Body of pancreas (tissue), 4 donors: ENCODE results near the gene PSMA2. TPM values are rescaled to one million over a fixed set of nuclear protein-coding genes. Genes with fewer than 3 reads are reported as not detected.

ENCODE experiments used
- ATAC-seq: fragments of 150-250 bp; one replicate; pipeline ENCODE4 v1.9.1; 2016
- DNase-seq, 4 donors: peaks; one replicate each; pipeline ENCODE4 v3.0.0-alpha.2; 2019
- H3K27ac ChIP-seq, 4 donors: fragments of 200-600 bp; sonication (generic); 1 replicate in 3 of 4; 2 replicates in 1 of 4; pipeline versions ENCODE4 v1.5.1 to v1.6.1; 2016 to 2019; ENCODE audit warnings: mild to moderate bottlenecking in 1 of 4, mixed read lengths in 1 of 4, moderate library complexity in 1 of 4
- H3K27me3 ChIP-seq, 2 donors: fragments of 200-600 bp; sonication (generic); one replicate each; pipeline ENCODE4 v1.6.0; 2016; ENCODE audit warnings: mild to moderate bottlenecking in 1 of 2
- H3K36me3 ChIP-seq, 2 donors: fragments of 200-600 bp; sonication (generic); replicated peaks in 1 of 2; 2 replicates each; pipeline ENCODE4 v1.5.1; 2016; ENCODE audit warnings: low read depth in 2 of 2; ENCODE audit not compliant: insufficient read depth in 1 of 2
- H3K4me1 ChIP-seq: fragments of 200-600 bp; sonication (generic); one replicate; pipeline ENCODE4 v1.6.0; 2016
- H3K4me3 ChIP-seq, 2 donors: fragments of 200-600 bp; sonication (generic); 1 replicate in 1 of 2; 2 replicates in 1 of 2; pipeline ENCODE4 v1.5.1; 2016 to 2019
- H3K9me3 ChIP-seq, 3 donors: fragments of 200-600 bp; sonication (generic); 1 replicate in 2 of 3; 2 replicates in 1 of 3; pipeline ENCODE4 v1.5.1; 2016
- CTCF ChIP-seq, 7 experiments: fragments of 450-650 bp in 4 of 7; fragments of 200-600 bp in 3 of 7; sonication (generic) in 3 of 7; IDR thresholded peaks; one replicate each; pipeline ENCODE4 v1.5.1; 2016 to 2019; ENCODE audit warnings: antibody characterized with exemption in 7 of 7
- POLR2A ChIP-seq, 3 donors: fragments of 450-650 bp; IDR thresholded peaks; one replicate each; pipeline ENCODE4 v1.6.1; 2016; ENCODE audit warnings: antibody characterized with exemption in 3 of 3, mild to moderate bottlenecking in 2 of 3
- WGBS, 2 donors: methylation state at CpG; one replicate each; pipeline ENCODE4 v1.1.5; 2017; 5-methylcytosine and 5-hydroxymethylcytosine counted together
- intact Hi-C: fragments of 100-400 bp; cut with DNase I; formaldehyde crosslinking; loops from one replicate; pipeline ENCODE4 v1.15.1; 2023
- total RNA-seq, 2 donors: library from RNA; depleted of rRNA; stranded (reverse); fragments of >200 nt; gene quantifications; one replicate each; pipeline ENCODE4 v1.1.0, GENCODE V29; 2016

The PSMA2 gene
- total RNA-seq, 2 donors from 2014 or later = 28.0 to 32.7 TPM

- intact Hi-C loops = no loop called here
- no peak for TF ChIP-seq CTCF (IDR thresholded peaks at IDR 0.05)
- no peak for TF ChIP-seq POLR2A (IDR thresholded peaks at IDR 0.05)
- H3K36me3 ChIP-seq = peaks cover 0 to 24% of the 10 kb centered on the region in 2 donors
- no peak overlapping the region for H3K27ac ChIP-seq
- no peaks in the 10 kb centered on the region for H3K27me3 ChIP-seq
- no peaks in the 10 kb centered on the region for H3K9me3 ChIP-seq
- DNase-seq (no peak), ATAC-seq (no peak)
- H3K4me1 ChIP-seq = no peaks in the 10 kb centered on the region
- H3K4me3 ChIP-seq = no peak overlapping the region
- 85 to 90% methylated on average over 3 of the region's 3 CpGs for WGBS, 2 donors
These were observed 9.8 kb downstream of the PSMA2 start for GRCh38 chr7:42922017-42922753.

GRCh38 chr7:42915356-42915755 is 16.6 kb downstream of the PSMA2 start:
- Histone ChIP-seq H3K4me3 (no peak overlapping the region), H3K9me3 (no peaks in the 10 kb centered on the region), H3K4me1 (peaks cover 17% of the 10 kb centered on the region), H3K27ac (no peak overlapping the region), H3K27me3 (no peaks in the 10 kb centered on the region), H3K36me3 (peaks cover 0 to 14% of the 10 kb centered on the region in 2 donors)
- intact Hi-C loops = no loop called here
- TF ChIP-seq POLR2A (IDR thresholded peaks at IDR 0.05) = no peak
- TF ChIP-seq CTCF (IDR thresholded peaks at IDR 0.05) = no peak
- 58 to 60% methylated on average over 1 of the region's 1 CpG for WGBS, 2 donors
- no peak for ATAC-seq
- no peak for DNase-seq

GRCh38 chr7:42914421-42915045 is 17.4 kb downstream of the PSMA2 start:
- no peak overlapping the region for H3K4me3 ChIP-seq
- TF ChIP-seq POLR2A (IDR thresholded peaks at IDR 0.05) = no peak
- no peak for TF ChIP-seq CTCF (IDR thresholded peaks at IDR 0.05)
- no peaks in the 10 kb centered on the region for H3K27me3 ChIP-seq
- DNase-seq (no peak), ATAC-seq (no peak)
- peaks cover 0 to 10% of the 10 kb centered on the region in 2 donors for H3K36me3 ChIP-seq
- H3K27ac ChIP-seq = peak overlapping the region in 1 of 4 donors; percentile 26
- 51 to 61% methylated on average over 4 to 5 of the region's 5 CpGs for WGBS, 2 donors
- peaks cover 25% of the 10 kb centered on the region for H3K4me1 ChIP-seq
- no peaks in the 10 kb centered on the region for H3K9me3 ChIP-seq
- intact Hi-C loops = no loop called here

- Histone ChIP-seq H3K27ac (peak overlapping the region in 1 of 4 donors; percentile 15), H3K36me3 (peaks cover 0 to 8% of the 10 kb centered on the region in 2 donors), H3K9me3 (no peaks in the 10 kb centered on the region), H3K4me1 (peaks cover 31% of the 10 kb centered on the region), H3K4me3 (no peak overlapping the region), H3K27me3 (no peaks in the 10 kb centered on the region)
- no peak for TF ChIP-seq CTCF (IDR thresholded peaks at IDR 0.05)
- no peak for TF ChIP-seq POLR2A (IDR thresholded peaks at IDR 0.05)
- DNase-seq (no peak), ATAC-seq (no peak)
- WGBS, 2 donors = 74 to 79% methylated on average over 6 of the region's 6 CpGs
- intact Hi-C loops = no loop called here
These were observed 18.0 kb downstream of the PSMA2 start for GRCh38 chr7:42914009-42914408.
